ENCODE measurements around the gene TRIO. TPM values are rescaled to one million over a fixed set of nuclear protein-coding genes. Genes with fewer than 3 reads are reported as not detected.
A peak's percentile ranks its signal among the peaks of the same experiment; 100 is the strongest.

TRIO gene
- total and polyA plus RNA-seq, 2 of the 8 experiments (the other 6 are each of a cell fraction or from before 2014, with no cell fraction given): 35.1 to 69.1 TPM

DNA sequence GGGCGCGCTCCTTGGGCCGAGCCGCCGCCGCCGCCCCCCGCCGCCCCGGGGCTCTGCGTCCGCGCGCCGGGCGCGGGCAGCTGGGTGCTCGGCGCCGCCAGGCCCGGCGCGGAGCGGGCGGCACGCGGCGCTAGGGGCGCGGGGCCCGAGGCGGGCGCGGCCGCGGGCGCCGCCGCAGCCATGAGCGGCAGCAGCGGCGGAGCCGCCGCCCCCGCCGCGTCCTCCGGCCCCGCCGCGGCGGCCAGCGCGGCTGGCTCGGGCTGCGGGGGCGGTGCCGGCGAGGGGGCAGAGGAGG, 351 bp downstream of the TRIO start:
- H3K4me3 ChIP-seq (ENCODE audit: extremely low read depth in 1 of 4, insufficient read depth in 2 of 4, low read depth in 3 of 4, low read length in 4 of 4): peak overlapping the region; percentile 88 to 98 (median 94)
- no peak for TF ChIP-seq KDM5A (IDR thresholded peaks at IDR 0.05; ENCODE audit: low read length)
- TF ChIP-seq EZH2 (IDR thresholded peaks at IDR 0.05; ENCODE audit: low read depth, low read length, severe bottlenecking): no peak
- H2AK5ac ChIP-seq (ENCODE audit: low read depth, low read length): no peak overlapping the region
- no peak overlapping the region for H4K91ac ChIP-seq (replicated peaks; ENCODE audit: insufficient read length, low read length)
- H3K27me3 ChIP-seq (replicated peaks in 1 of 4; ENCODE audit: control insufficient read depth in 3 of 4, extremely low read depth in 1 of 4, insufficient read depth in 3 of 4, low read length in 3 of 4): peaks cover 0 to 2% (median 0%) of the 10 kb centered on the region in 4 experiments; a peak in 1 of 7 replicates
- peak overlapping the region; percentile 77; the same call in 1 of the 2 replicates for H4K8ac ChIP-seq (ENCODE audit: extremely low read depth, insufficient read depth, low read length)
- POLR2A ChIA-PET (ENCODE audit: partially characterized antibody): interaction anchor here (0.6 to 2.4 kb wide), 8 partner anchors 9 to 247 kb away, joined by 3 to 10 read pairs (median 4); no protein-coding TSS in a partner anchor
- peak overlapping the region; percentile 100; a peak in 3 of 4 replicates for H3K4me2 ChIP-seq (ENCODE audit: insufficient read depth in 1 of 2, low read depth in 2 of 2, low read length in 2 of 2)
- no peak overlapping the region for H2BK20ac ChIP-seq (ENCODE audit: low read length)
- no peak overlapping the region for H3K14ac ChIP-seq (ENCODE audit: insufficient read length)
- no peak overlapping the region for H2BK12ac ChIP-seq (ENCODE audit: low read depth, low read length)
- no peak for FAIRE-seq
- no peak overlapping the region for H4K5ac ChIP-seq (ENCODE audit: insufficient read length, low read depth, low read length)
- H2AFZ ChIP-seq (ENCODE audit: low read length): no peak overlapping the region
- no peak overlapping the region for H3K4ac ChIP-seq (replicated peaks; ENCODE audit: insufficient read length, low read depth, low read length)
- no peak overlapping the region for H3K27ac ChIP-seq (ENCODE audit: low read depth, low read length)
- H2BK15ac ChIP-seq (ENCODE audit: low read length): no peak overlapping the region
- no peaks in the 10 kb centered on the region for H3K36me3 ChIP-seq (ENCODE audit: control insufficient read depth in 2 of 4, insufficient read depth in 4 of 4, low read length in 3 of 4)
- no peak for DNase-seq (ENCODE audit: low read depth in 1 of 2, low spot score in 2 of 2)
- peaks cover 6 to 20% (median 12%) of the 10 kb centered on the region in 4 experiments; a peak in 6 of 7 replicates for H3K4me1 ChIP-seq (replicated peaks in 1 of 4; ENCODE audit: control insufficient read depth in 3 of 4, insufficient read depth in 4 of 4, low read length in 3 of 4)
- H4K20me1 ChIP-seq (replicated peaks in 1 of 2; ENCODE audit: control insufficient read depth in 1 of 2, insufficient read depth in 2 of 2, low read length in 2 of 2): peaks cover 22 to 24% of the 10 kb centered on the region in 2 experiments
- peak overlapping the region in 3 of 4 experiments; percentile 81 to 96 (median 87); a peak in 5 of 7 replicates for H3K9ac ChIP-seq (replicated peaks in 1 of 4; ENCODE audit: extremely low read depth in 1 of 4, low read depth in 3 of 4, low read length in 3 of 4)
- no peak overlapping the region for H3K23ac ChIP-seq (ENCODE audit: insufficient read length)
- CTCF ChIA-PET (ENCODE audit: partially characterized antibody): interaction anchor here (0.6 to 5.9 kb wide), 8 partner anchors 10 to 127 kb away, joined by 3 to 30 read pairs (median 6); no protein-coding TSS in a partner anchor
- H3K23me2 ChIP-seq (ENCODE audit: low read depth, low read length): peaks cover 16% of the 10 kb centered on the region; the same call in 1 of the 2 replicates
- no peaks in the 10 kb centered on the region for H3K9me3 ChIP-seq (ENCODE audit: insufficient read depth in 2 of 2, low read depth in 1 of 2, low read length in 1 of 2)
- H2BK5ac ChIP-seq (ENCODE audit: low read depth, low read length): no peak overlapping the region
- H3K79me2 ChIP-seq (ENCODE audit: control insufficient read depth in 1 of 2, insufficient read depth in 2 of 2, low read length in 2 of 2): peaks cover 22 to 40% of the 10 kb centered on the region in 2 experiments
- H3K18ac ChIP-seq (ENCODE audit: extremely low read depth, low read length): no peak overlapping the region
- H3K56ac ChIP-seq (replicated peaks; ENCODE audit: insufficient read length, low read depth, low read length): no peak overlapping the region
- WGBS, 2 experiments (ENCODE audit: extremely low coverage in 1 of 2, insufficient coverage in 1 of 2, insufficient read length in 1 of 2, insufficient replicate concordance in 2 of 2, low coverage in 1 of 2, low lambda C conversion rate in 2 of 2, missing lambda C conversion rate in 1 of 2): 1% methylated on average over 17 of the region's 59 CpGs; no CpG with 5 or more reads in 1 of the 2 experiments
- peaks cover 13% of the 10 kb centered on the region; the same call in 1 of the 2 replicates for H3K79me1 ChIP-seq (ENCODE audit: low read depth, low read length)
- H2BK120ac ChIP-seq (replicated peaks; ENCODE audit: low read depth, low read length): no peak overlapping the region
